ENCODE data around the gene EDA.

The EDA gene

GRCh38 chrX:70038951-70039350, 423.0 kb downstream of the EDA start:
- no peak overlapping the region for H2AK5ac ChIP-seq (ENCODE audit: low read depth, low read length)
- no peak overlapping the region for H3K4me3 ChIP-seq (ENCODE audit: low read length in 2 of 2)
- H3K9me3 ChIP-seq (replicated peaks in 1 of 2; ENCODE audit: control insufficient read depth in 2 of 2, insufficient read depth in 1 of 2, low read depth in 1 of 2, low read length in 2 of 2): no peaks in the 10 kb centered on the region
- no peaks in the 10 kb centered on the region for H3K79me1 ChIP-seq (ENCODE audit: low read depth, low read length)
- no peak overlapping the region for H2BK5ac ChIP-seq (ENCODE audit: low read length)
- H3K14ac ChIP-seq (ENCODE audit: low read length): no peak overlapping the region
- no peak overlapping the region for H4K91ac ChIP-seq (ENCODE audit: low read depth, low read length, poor library complexity)
- no peak overlapping the region for H2BK15ac ChIP-seq (ENCODE audit: low read length)
- H2AFZ ChIP-seq (ENCODE audit: low read length): no peak overlapping the region
- H3K36me3 ChIP-seq (replicated peaks in 1 of 2; ENCODE audit: control insufficient read depth in 2 of 2, insufficient read depth in 2 of 2, low read length in 2 of 2): no peaks in the 10 kb centered on the region
- no peak overlapping the region for H3K23ac ChIP-seq (ENCODE audit: low read depth, low read length, poor library complexity)
- no peak overlapping the region for H3K4me2 ChIP-seq (ENCODE audit: insufficient read depth, low read length, poor library complexity, severe bottlenecking)
- H2BK120ac ChIP-seq (ENCODE audit: low read depth, low read length): no peak overlapping the region
- no peak overlapping the region for H3K4ac ChIP-seq (ENCODE audit: low read length)
- no CpG with 5 or more reads among the region's 1 CpG for WGBS, 2 donors (ENCODE audit: extremely low coverage in 2 of 2, insufficient read length in 2 of 2, insufficient replicate concordance in 1 of 2)
- DNase-seq (ENCODE audit: low spot score): no peak
- peaks cover 0 to 9% (median 0%) of the 10 kb centered on the region in 3 experiments for H3K27me3 ChIP-seq (ENCODE audit: control insufficient read depth in 3 of 3, insufficient read depth in 3 of 3, low read depth in 1 of 3, low read length in 3 of 3)
- H3K4me1 ChIP-seq (ENCODE audit: control insufficient read depth in 2 of 2, insufficient read depth in 1 of 2, low read depth in 1 of 2, low read length in 2 of 2): no peaks in the 10 kb centered on the region
- H3K18ac ChIP-seq (ENCODE audit: low read length): no peak overlapping the region
- H3K27ac ChIP-seq (replicated peaks; ENCODE audit: low read length): no peak overlapping the region
- H4K8ac ChIP-seq (ENCODE audit: low read depth, low read length): no peak overlapping the region
- no peak overlapping the region for H2BK12ac ChIP-seq (ENCODE audit: low read length)
- no peak overlapping the region for H3K9ac ChIP-seq (ENCODE audit: low read depth, low read length, poor library complexity)

GRCh38 chrX:70039758-70040157, 423.8 kb downstream of the EDA start:
- H3K18ac ChIP-seq (ENCODE audit: low read length): no peak overlapping the region
- H2BK5ac ChIP-seq (ENCODE audit: low read length): no peak overlapping the region
- H3K4me1 ChIP-seq (ENCODE audit: control insufficient read depth in 2 of 2, insufficient read depth in 1 of 2, low read depth in 1 of 2, low read length in 2 of 2): no peaks in the 10 kb centered on the region
- peaks cover 0 to 12% (median 0%) of the 10 kb centered on the region in 3 experiments for H3K27me3 ChIP-seq (ENCODE audit: control insufficient read depth in 3 of 3, insufficient read depth in 3 of 3, low read depth in 1 of 3, low read length in 3 of 3)
- no peak overlapping the region for H2BK12ac ChIP-seq (ENCODE audit: low read length)
- no peak for DNase-seq (ENCODE audit: low spot score)
- H3K27ac ChIP-seq (replicated peaks; ENCODE audit: low read length): no peak overlapping the region
- H3K36me3 ChIP-seq (replicated peaks in 1 of 2; ENCODE audit: control insufficient read depth in 2 of 2, insufficient read depth in 2 of 2, low read length in 2 of 2): no peaks in the 10 kb centered on the region
- H4K8ac ChIP-seq (ENCODE audit: low read depth, low read length): no peak overlapping the region
- H3K9ac ChIP-seq (ENCODE audit: low read depth, low read length, poor library complexity): no peak overlapping the region
- no peaks in the 10 kb centered on the region for H3K9me3 ChIP-seq (replicated peaks in 1 of 2; ENCODE audit: control insufficient read depth in 2 of 2, insufficient read depth in 1 of 2, low read depth in 1 of 2, low read length in 2 of 2)
- H2AFZ ChIP-seq (ENCODE audit: low read length): no peak overlapping the region
- H4K91ac ChIP-seq (ENCODE audit: low read depth, low read length, poor library complexity): no peak overlapping the region
- H3K4me3 ChIP-seq (ENCODE audit: low read length in 2 of 2): no peak overlapping the region
- H2BK15ac ChIP-seq (ENCODE audit: low read length): no peak overlapping the region
- H2AK5ac ChIP-seq (ENCODE audit: low read depth, low read length): no peak overlapping the region
- H3K14ac ChIP-seq (ENCODE audit: low read length): no peak overlapping the region
- H2BK120ac ChIP-seq (ENCODE audit: low read depth, low read length): no peak overlapping the region
- no peak overlapping the region for H3K4me2 ChIP-seq (ENCODE audit: insufficient read depth, low read length, poor library complexity, severe bottlenecking)
- no CpG with 5 or more reads among the region's 2 CpGs for WGBS, 2 donors (ENCODE audit: extremely low coverage in 2 of 2, insufficient read length in 2 of 2, insufficient replicate concordance in 1 of 2)
- no peak overlapping the region for H3K4ac ChIP-seq (ENCODE audit: low read length)
- H3K79me1 ChIP-seq (ENCODE audit: low read depth, low read length): no peaks in the 10 kb centered on the region
- H3K23ac ChIP-seq (ENCODE audit: low read depth, low read length, poor library complexity): no peak overlapping the region

- no peaks in the 10 kb centered on the region for H3K4me1 ChIP-seq (ENCODE audit: control insufficient read depth in 2 of 2, insufficient read depth in 1 of 2, low read depth in 1 of 2, low read length in 2 of 2)
- no peak overlapping the region for H2BK120ac ChIP-seq (ENCODE audit: low read depth, low read length)
- no peaks in the 10 kb centered on the region for H3K9me3 ChIP-seq (replicated peaks in 1 of 2; ENCODE audit: control insufficient read depth in 2 of 2, insufficient read depth in 1 of 2, low read depth in 1 of 2, low read length in 2 of 2)
- H2BK5ac ChIP-seq (ENCODE audit: low read length): no peak overlapping the region
- H4K91ac ChIP-seq (ENCODE audit: low read depth, low read length, poor library complexity): no peak overlapping the region
- peaks cover 0 to 12% (median 0%) of the 10 kb centered on the region in 3 experiments for H3K27me3 ChIP-seq (ENCODE audit: control insufficient read depth in 3 of 3, insufficient read depth in 3 of 3, low read depth in 1 of 3, low read length in 3 of 3)
- H3K79me1 ChIP-seq (ENCODE audit: low read depth, low read length): no peaks in the 10 kb centered on the region
- no peak overlapping the region for H3K23ac ChIP-seq (ENCODE audit: low read depth, low read length, poor library complexity)
- H3K4me3 ChIP-seq (ENCODE audit: low read length in 2 of 2): no peak overlapping the region
- no peaks in the 10 kb centered on the region for H3K36me3 ChIP-seq (replicated peaks in 1 of 2; ENCODE audit: control insufficient read depth in 2 of 2, insufficient read depth in 2 of 2, low read length in 2 of 2)
- H2AK5ac ChIP-seq (ENCODE audit: low read depth, low read length): no peak overlapping the region
- no peak overlapping the region for H3K18ac ChIP-seq (ENCODE audit: low read length)
- no peak overlapping the region for H3K4me2 ChIP-seq (ENCODE audit: insufficient read depth, low read length, poor library complexity, severe bottlenecking)
- no peak overlapping the region for H2BK12ac ChIP-seq (ENCODE audit: low read length)
- peak overlapping the region; percentile 8 for H3K14ac ChIP-seq (ENCODE audit: low read length)
- DNase-seq (ENCODE audit: low spot score): no peak
- H3K9ac ChIP-seq (ENCODE audit: low read depth, low read length, poor library complexity): no peak overlapping the region
- no peak overlapping the region for H2BK15ac ChIP-seq (ENCODE audit: low read length)
- H2AFZ ChIP-seq (ENCODE audit: low read length): no peak overlapping the region
- H3K4ac ChIP-seq (ENCODE audit: low read length): no peak overlapping the region
- WGBS, 2 donors (ENCODE audit: extremely low coverage in 2 of 2, insufficient read length in 2 of 2, insufficient replicate concordance in 1 of 2): no CpG with 5 or more reads among the region's 6 CpGs
- no peak overlapping the region for H4K8ac ChIP-seq (ENCODE audit: low read depth, low read length)
- H3K27ac ChIP-seq (replicated peaks; ENCODE audit: low read length): no peak overlapping the region
Measured at GRCh38 chrX:70041993-70042392, 426.1 kb downstream of the EDA start.

GRCh38 chrX:70042399-70043371, 426.8 kb downstream of the EDA start:
- Histone ChIP-seq H3K4me2 (ENCODE audit: insufficient read depth, low read length, poor library complexity, severe bottlenecking) (no peak overlapping the region), H2AK5ac (ENCODE audit: low read depth, low read length) (no peak overlapping the region), H3K27ac (replicated peaks; ENCODE audit: low read length) (no peak overlapping the region), H3K18ac (ENCODE audit: low read length) (no peak overlapping the region), H3K14ac (ENCODE audit: low read length) (no peak overlapping the region), H3K9me3 (replicated peaks in 1 of 2; ENCODE audit: control insufficient read depth in 2 of 2, insufficient read depth in 1 of 2, low read depth in 1 of 2, low read length in 2 of 2) (no peaks in the 10 kb centered on the region), H3K4me1 (ENCODE audit: control insufficient read depth in 2 of 2, insufficient read depth in 1 of 2, low read depth in 1 of 2, low read length in 2 of 2) (no peaks in the 10 kb centered on the region), H3K4ac (ENCODE audit: low read length) (no peak overlapping the region), H4K91ac (ENCODE audit: low read depth, low read length, poor library complexity) (no peak overlapping the region), H2BK15ac (ENCODE audit: low read length) (no peak overlapping the region), H3K23ac (ENCODE audit: low read depth, low read length, poor library complexity) (no peak overlapping the region), H3K4me3 (ENCODE audit: low read length in 2 of 2) (no peak overlapping the region), H3K79me1 (ENCODE audit: low read depth, low read length) (no peaks in the 10 kb centered on the region), H2AFZ (ENCODE audit: low read length) (no peak overlapping the region), H3K36me3 (replicated peaks in 1 of 2; ENCODE audit: control insufficient read depth in 2 of 2, insufficient read depth in 2 of 2, low read length in 2 of 2) (no peaks in the 10 kb centered on the region), H2BK5ac (ENCODE audit: low read length) (no peak overlapping the region), H4K8ac (ENCODE audit: low read depth, low read length) (no peak overlapping the region), H3K27me3 (ENCODE audit: control insufficient read depth in 3 of 3, insufficient read depth in 3 of 3, low read depth in 1 of 3, low read length in 3 of 3) (peaks cover 0 to 10% (median 0%) of the 10 kb centered on the region in 3 experiments), H3K9ac (ENCODE audit: low read depth, low read length, poor library complexity) (no peak overlapping the region), H2BK120ac (ENCODE audit: low read depth, low read length) (no peak overlapping the region), H2BK12ac (ENCODE audit: low read length) (no peak overlapping the region)
- WGBS, 2 donors (ENCODE audit: extremely low coverage in 2 of 2, insufficient read length in 2 of 2, insufficient replicate concordance in 1 of 2): no CpG with 5 or more reads among the region's 11 CpGs
- DNase-seq (ENCODE audit: low spot score): no peak

All from neuronal stem cell (in vitro differentiated cells).